Measurements from ENCODE around the gene ZNF318.
"Not testable (repeated sequence)": the region's sequence is repeated elsewhere in the genome, so short reads cannot be mapped to it uniquely, and the experiment has no call there.

ZNF318 gene

GRCh38 chr6:43335469-43335868, 34.0 kb downstream of the ZNF318 start:
- no peak for DNase-seq

GRCh38 chr6:43334466-43335095, 34.9 kb downstream of the ZNF318 start:
- DNase-seq, result no peak

GRCh38 chr6:43331891-43332290, 37.6 kb downstream of the ZNF318 start:
- no peak for DNase-seq

- no peak for DNase-seq
Measured at GRCh38 chr6:43331470-43331869, 38.0 kb downstream of the ZNF318 start.

GRCh38 chr6:43328528-43328927, 40.9 kb downstream of the ZNF318 start:
- DNase-seq, result no peak

GRCh38 chr6:43325876-43326275, 43.6 kb downstream of the ZNF318 start:
- no peak for DNase-seq

- DNase-seq, result no peak
Measured at GRCh38 chr6:43318011-43318410, 51.4 kb downstream of the ZNF318 start.

GRCh38 chr6:43313813-43314212, 55.6 kb downstream of the ZNF318 start:
- no peak for DNase-seq

GRCh38 chr6:43311666-43312065, 57.8 kb downstream of the ZNF318 start:
- DNase-seq, result no peak

- no peak for DNase-seq
Measured at GRCh38 chr6:43310624-43311023, 58.8 kb downstream of the ZNF318 start.

- DNase-seq, result no peak
Measured at GRCh38 chr6:43310134-43310533, 59.3 kb downstream of the ZNF318 start.

- no peak for DNase-seq
Measured at GRCh38 chr6:43308990-43309477, 60.4 kb downstream of the ZNF318 start.

- peak; percentile 70 for DNase-seq
Measured at GRCh38 chr6:43308101-43308989, 61.1 kb downstream of the ZNF318 start, which contains the start of gene CRIP3. TSS of gene CRIP3 (minus strand) at chr6:43308826. CDS start at chr6:43308792, 34 bp downstream.

GRCh38 chr6:43307451-43308100, 61.9 kb downstream of the ZNF318 start:
- no peak for DNase-seq

GRCh38 chr6:43306086-43306485, 63.4 kb downstream of the ZNF318 start:
- DNase-seq, result no peak

GRCh38 chr6:43304882-43305281, 64.6 kb downstream of the ZNF318 start:
- no peak for DNase-seq

- DNase-seq, result no peak
Measured at GRCh38 chr6:43304361-43304760, 65.1 kb downstream of the ZNF318 start.

GRCh38 chr6:43303751-43304331, 65.6 kb downstream of the ZNF318 start:
- DNase-seq, result no peak

GRCh38 chr6:43303006-43303405, 66.4 kb downstream of the ZNF318 start:
- DNase-seq, result not testable (repeated sequence)

- DNase-seq, result no peak
Measured at GRCh38 chr6:43302126-43302525, 67.3 kb downstream of the ZNF318 start.

GRCh38 chr6:43301081-43301870, 68.2 kb downstream of the ZNF318 start:
- DNase-seq, result no peak
